ENCODE data around the gene RGS6.

The RGS6 gene

DNA sequence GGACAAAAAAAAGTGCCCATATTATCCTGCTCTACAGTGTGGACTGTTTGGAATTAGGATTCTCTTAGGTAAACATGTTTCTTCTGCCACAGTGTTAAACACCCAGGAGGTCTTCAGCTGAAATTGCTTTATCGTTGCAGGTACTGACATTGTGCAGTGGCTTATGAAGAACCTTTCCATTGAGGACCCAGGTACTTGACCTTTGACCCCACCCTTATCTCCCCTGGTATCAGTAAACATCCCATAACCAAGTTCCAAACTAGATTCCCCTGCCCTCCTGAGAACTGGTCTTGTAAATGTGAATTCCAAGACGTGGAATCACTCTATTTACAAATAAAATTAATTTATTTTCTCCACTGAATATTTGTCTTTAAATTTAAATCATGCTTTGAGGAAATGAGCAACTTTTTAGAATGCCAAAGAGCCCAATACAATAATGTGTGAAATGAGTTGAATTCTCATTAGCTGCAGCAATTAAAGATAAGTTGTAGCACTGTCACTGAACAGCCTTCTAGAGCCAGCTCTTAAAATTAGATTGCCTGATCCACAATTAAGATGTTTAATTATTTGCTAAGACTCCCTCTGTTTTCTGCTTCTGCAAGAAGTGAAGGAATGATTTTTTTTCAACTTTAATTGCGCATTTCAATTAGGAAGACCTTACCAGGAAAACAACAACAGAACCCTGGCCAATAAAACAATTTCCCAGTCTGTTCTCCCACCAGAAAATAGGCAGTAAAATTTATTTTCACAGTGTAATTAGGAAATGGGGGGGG lies 522.3 kb downstream of the RGS6 start:
- TF ChIP-seq CTCF (IDR thresholded peaks at IDR 0.05; ENCODE audit: low read depth, low read length) = no peak
- no peak overlapping the region for H3K4me3 ChIP-seq (ENCODE audit: low read depth, low read length)

DNA sequence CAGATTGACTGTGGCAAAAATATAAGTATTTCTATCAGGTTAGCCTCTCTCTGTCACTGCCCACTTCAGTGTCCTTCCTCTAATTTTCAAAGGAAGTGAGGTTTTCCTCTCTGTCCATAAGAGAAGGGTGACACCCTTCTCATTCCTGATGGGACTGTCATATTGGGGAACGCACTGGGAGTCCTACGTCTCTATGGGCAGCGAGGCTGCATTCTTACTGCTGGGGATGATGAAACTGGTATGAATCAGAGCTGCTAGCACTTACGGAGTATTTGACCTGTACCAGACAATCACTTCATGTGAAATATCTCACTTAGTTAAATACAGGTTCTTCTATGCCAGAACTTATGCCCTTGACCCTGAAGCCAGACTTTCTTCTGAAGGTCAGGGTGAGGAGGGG lies 525.4 kb downstream of the RGS6 start:
- H3K4me3 ChIP-seq (ENCODE audit: low read depth, low read length) = no peak overlapping the region
- TF ChIP-seq CTCF (IDR thresholded peaks at IDR 0.05; ENCODE audit: low read depth, low read length) = no peak

DNA sequence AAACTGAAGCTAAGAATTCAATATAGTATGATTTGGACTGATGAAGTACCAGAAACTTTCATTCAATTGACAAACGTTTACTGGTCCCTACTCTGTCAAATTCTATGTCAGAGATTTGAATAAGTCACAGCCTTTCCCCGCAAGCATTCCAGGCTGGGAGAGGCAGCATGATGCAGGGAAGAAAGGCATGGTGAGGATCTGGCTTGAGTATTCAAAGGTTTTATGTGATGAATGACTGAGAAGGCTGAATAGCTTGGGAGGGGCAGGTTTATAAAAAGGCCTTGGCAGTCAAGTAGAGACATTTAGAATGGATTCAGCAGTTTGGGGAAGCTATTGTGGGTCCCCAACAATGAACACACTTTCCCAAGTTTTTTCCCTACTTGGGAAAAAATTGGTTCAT lies 529.8 kb downstream of the RGS6 start:
- TF ChIP-seq CTCF (IDR thresholded peaks at IDR 0.05; ENCODE audit: low read depth, low read length) = no peak
- no peak overlapping the region for H3K4me3 ChIP-seq (ENCODE audit: low read depth, low read length)

- H3K4me3 ChIP-seq (ENCODE audit: low read depth, low read length) = no peak overlapping the region
- TF ChIP-seq CTCF (IDR thresholded peaks at IDR 0.05; ENCODE audit: low read depth, low read length) = no peak
Observed at GRCh38 chr14:72463291-72463866, 531.1 kb downstream of the RGS6 start.

DNA sequence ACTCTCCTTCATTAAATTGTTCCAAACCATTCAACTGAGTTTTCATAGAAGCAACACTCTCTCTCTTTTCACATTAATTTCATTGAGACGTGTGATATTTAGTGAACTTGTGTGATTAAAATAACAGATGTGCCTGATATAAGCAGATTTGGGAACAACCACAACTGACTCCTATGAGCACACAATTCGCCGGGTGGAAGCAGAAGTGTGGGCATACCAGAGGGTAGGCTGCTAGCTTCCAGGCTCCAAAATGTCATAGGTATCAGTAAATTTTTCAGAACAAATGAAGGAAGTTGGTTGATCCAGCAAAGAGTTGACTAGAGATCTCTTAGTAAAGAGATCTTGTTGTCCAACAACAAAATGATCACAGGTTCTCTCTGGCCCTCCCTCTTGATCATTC lies 532.0 kb downstream of the RGS6 start:
- no peak for TF ChIP-seq CTCF (IDR thresholded peaks at IDR 0.05; ENCODE audit: low read depth, low read length)
- no peak overlapping the region for H3K4me3 ChIP-seq (ENCODE audit: low read depth, low read length)

GRCh38 chr14:72466325-72466724 lies 534.1 kb downstream of the RGS6 start:
- no peak overlapping the region for H3K4me3 ChIP-seq (ENCODE audit: low read depth, low read length)
- no peak for TF ChIP-seq CTCF (IDR thresholded peaks at IDR 0.05; ENCODE audit: low read depth, low read length)

DNA sequence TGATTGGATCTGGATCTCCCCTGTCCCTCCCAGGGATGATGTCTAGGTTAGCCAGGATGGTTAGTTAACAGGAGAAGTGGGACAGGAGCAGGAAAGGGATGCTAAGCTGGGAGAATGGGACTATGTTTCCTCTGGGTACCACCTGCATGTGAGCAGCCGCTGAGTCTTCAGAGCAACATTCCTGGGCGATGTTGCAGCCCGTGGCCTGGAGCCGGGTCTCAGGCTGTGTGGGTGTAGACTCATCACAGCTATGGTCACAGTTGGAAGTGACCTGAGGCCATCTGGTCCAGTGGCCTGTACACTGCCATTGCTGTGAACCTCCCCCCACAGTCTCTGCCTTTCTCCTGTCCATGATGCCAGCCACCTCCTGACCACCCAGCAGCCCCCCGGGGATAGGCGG lies 539.1 kb downstream of the RGS6 start:
- H3K4me3 ChIP-seq (ENCODE audit: low read depth, low read length) = no peak overlapping the region
- no peak for TF ChIP-seq CTCF (IDR thresholded peaks at IDR 0.05; ENCODE audit: low read depth, low read length)

Data from WI38 (cell line).